Stimulated activated CD4-positive, alpha-beta T cell treated with anti-CD3 and anti-CD28 coated beads, Interleukin-4, amount 100 ng/mL, for 1 hour (primary cell): ENCODE results near the gene EYA4.

Experiments used
- DNase-seq: peaks from one replicate; pipeline ENCODE4 v3.0.0-alpha.2; 2020

The EYA4 gene

DNA sequence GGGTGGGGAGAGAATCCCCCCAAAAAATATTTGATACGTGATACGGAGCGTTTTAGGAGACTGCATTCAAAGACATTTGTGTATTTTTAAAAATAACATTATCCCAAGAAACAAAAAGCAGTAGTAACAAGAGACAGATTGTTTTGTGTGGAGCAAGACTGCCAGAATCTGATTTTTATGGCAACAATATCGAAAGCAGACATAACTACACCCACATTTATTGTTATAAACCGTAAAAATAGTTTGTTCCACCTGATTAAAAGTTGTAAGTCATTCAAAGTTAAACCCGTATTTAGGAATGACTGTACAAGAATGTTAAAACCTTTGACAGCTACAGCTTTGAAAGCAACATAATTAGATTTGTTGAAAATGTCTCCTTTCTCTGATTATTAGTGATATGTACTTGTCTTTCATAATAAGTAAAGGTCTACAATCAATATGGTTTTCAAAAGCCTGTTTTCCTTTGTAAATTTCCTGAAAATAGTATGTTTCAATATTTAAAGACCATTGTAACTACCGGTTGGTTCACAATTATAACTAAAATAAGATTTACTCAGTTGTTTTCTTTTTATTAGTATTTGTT is 2.7 kb downstream of the EYA4 start:
- DNase-seq = no peak

- no peak for DNase-seq
Measured at GRCh38 chr6:133244519-133244918, 3.4 kb downstream of the EYA4 start.

- DNase-seq = no peak
Measured at GRCh38 chr6:133245007-133245406, 3.9 kb downstream of the EYA4 start.

GRCh38 chr6:133245422-133245903 is 4.3 kb downstream of the EYA4 start:
- DNase-seq = no peak

GRCh38 chr6:133247581-133247980 is 6.4 kb downstream of the EYA4 start:
- DNase-seq = no peak

DNA sequence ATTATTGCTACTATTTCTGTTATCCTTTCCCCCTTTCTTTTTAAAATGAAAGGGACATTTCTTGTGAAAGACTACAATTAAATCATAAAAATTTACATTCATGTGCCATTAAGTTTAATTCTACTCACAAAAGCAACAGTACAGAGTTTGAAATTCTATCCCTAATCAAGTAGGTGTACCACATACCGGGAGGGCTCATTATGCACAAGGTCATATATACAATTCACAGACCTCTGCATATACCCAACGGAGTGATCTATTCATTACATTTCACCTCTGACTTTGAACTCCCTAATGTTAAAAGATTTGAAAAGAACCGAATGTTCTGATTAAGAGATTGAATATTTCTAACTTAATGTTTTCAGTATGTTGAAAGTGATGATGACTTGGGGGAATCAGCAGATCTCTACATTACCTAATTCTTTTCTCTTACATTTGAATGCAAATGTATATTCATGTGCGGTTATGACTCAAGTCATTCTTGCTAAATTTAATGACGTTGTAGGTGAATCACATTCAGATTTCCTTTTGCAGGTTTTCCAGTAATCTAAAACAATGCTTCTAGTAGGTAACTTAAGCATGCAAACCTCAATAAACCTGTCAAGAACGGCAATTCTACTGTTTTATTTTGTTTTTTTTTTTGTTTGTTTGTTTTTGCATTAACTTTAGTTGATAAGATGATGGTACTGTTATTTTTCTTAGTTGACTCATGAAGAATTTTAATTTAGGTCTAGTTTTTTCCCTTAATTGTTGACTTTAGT is 7.3 kb downstream of the EYA4 start:
- no peak for DNase-seq

DNA sequence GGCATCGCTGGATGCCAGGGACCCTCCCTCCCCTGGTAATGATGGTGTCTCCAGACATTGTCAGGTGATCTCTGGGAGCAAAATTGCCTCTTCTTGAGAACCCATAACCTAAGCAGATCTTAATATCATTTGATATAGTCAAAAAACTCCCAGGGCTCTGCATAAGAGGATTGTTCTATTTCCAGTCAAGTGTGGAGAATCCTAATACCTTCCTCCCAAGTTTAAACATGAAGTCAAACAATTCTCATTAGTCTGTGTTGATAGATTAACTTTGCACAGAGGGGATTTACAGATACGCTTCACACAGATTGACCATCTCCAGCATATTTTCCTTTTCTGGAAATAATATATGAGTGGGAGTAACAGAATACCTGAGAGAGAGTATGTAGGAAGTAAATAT is 10.5 kb downstream of the EYA4 start:
- no peak for DNase-seq

DNA sequence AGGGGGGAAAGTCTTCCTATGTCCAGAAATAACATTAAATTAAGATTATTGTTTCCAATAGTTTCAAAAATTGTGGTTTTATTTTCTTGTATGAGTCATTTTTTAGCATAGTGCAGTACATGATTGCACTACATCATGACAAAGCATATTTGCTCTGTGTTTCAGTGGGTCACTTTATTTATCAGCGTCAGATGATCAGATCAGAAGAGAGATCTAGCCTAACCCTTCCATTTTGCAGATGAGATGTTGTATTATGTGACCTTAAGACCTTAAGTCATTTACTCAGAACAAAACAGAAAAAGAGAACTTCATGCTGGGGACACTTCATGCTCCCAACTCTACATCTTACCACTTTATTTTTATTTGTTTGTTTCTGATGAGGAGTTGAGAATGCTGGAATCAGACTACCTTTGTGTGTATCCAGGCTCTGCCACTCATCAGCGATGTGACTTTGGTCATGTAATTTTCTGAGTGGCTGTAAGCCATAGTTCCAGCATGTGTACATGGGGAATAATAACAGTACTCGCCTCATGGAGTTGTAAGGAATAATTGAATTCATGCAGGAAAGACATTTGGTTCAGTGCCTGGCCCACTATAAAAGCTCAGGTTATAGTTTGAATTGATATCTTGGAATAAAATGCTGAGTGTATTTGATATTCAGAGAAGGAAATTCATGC is 13.5 kb downstream of the EYA4 start:
- no peak for DNase-seq

DNA sequence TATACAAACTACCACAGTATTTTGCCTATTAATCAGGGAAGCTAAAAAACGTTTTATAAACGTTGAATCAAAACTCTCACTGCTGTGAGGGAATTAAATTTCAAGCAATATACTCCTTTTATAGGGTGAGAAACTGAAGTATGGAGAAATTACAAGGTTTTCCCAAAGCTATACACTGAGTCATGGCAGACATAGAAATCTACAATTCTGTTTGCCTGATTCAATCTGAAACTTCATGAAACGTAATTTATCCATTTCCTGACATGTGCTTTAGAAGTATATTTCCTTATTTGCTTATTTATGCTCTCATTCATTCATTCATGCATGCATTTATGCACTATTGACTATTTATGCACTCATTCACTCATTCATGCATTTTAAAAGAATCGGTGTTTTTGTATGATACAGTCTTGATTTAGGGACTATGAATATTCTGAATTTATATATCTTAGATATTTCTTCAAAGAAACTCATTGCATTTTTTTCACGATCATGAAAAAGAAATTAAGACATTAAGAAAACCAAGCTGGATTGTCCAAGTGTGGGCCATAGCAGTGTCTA is 16.5 kb downstream of the EYA4 start:
- no peak for DNase-seq

DNA sequence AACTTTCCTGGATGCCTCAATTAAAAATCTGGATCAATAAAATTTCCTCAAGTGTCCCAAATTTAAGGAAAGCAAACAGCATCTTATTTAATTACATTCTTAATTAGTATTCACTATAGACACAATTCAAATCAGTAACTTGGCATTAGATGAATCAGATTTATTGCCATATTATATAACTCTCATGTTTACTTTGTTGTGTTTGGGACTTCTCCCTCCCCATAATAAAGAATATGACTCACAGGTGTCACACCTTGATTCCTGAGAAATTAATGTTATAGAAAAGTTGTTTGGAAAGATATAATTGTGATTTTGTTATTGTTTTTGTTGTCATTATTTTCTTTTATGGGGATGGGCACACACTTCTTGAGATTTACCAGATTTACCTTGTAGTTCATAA is 18.4 kb downstream of the EYA4 start:
- no peak for DNase-seq

DNA sequence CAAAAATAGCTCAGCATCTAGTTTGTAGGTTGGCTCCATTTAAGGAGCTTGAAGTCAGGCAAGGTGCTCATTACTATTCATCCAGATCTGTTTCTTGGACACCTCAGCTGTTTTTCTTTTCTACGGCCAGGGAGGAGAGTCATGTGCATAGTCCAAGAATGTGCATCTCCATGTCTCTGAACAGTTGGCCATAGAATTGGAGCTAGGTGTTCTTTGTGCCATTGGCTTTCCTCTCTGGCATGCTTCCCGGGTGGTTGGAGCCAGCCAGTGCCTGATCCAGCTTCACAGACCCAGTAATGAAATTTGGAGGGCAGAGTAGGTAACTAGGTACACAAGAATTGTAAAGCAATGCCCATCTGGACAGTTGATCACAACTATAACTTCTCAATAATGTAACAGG is 21.6 kb downstream of the EYA4 start:
- no peak for DNase-seq

DNA sequence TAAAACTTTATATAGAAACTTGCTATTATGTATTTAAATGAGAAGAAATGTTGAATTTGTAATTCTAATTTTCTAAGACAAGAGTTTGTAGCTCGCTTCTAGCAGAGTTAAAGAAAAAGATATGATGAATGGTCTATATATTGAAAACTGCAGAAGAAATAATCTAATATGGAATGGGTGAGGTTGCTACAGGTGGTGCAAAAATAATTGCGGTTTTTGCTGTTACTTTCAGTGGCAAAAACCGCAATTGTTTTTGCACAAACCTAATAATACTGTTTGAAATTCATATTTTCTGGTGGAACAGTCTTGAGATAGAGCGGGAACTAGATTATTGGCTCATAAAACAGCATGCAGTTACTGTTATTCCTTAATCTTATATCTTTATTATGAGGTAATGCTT is 23.9 kb downstream of the EYA4 start:
- no peak for DNase-seq

DNA sequence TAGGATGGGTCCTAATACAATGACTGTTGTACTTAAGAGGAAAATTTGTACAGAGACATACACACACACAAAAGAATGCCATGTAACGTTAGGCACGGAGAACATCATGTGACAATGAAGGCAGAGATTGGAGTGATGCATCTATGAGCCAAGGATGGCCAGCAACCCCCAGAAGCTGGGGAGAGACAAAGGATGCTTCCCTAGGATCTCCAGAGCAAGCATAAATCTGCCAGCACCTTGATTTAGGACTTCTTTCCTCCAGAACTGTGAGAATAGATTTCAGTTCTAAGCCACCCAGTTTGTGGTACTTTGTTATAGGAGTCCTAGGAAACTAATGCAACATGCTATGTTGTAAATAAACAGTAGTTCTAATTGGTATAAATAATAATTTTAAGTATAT is 25.0 kb downstream of the EYA4 start:
- no peak for DNase-seq

DNA sequence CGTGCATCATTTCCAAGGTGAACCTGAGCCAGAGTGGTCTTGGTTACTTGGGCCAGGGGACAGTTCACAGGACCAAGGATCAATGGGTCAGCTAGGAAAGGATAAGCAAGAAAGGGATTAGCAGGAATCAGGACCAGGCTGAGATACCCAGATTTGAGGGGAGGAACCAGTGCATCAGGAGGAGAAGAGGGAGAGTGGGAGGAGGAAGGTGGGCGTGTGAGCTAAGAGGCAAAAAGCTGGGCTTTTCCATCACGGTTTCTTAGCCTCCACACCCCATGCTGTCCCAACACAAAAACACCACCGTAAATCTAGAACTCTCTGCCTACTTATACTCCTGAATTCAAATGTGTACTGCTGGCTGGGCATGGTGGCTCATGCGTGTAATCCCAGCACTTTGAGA is 27.5 kb downstream of the EYA4 start:
- DNase-seq = no peak

DNA sequence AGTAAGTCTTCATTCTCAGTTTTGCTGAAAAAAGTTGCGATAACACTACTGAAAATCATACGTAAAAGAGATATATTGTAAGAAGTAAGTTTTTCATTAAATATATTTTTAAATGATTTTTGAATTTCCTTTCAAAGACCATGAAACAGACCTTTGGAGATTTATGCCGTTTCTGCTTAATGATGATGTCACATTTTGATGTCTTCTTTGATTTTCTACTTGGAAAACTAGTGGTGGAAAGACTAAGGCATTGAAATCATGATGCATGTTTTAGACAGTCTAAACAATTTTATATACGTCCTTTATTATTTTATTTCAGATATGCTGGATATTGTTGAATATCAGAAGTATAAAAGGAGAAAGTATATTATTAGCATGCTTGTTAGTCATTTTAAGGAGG is 33.7 kb downstream of the EYA4 start:
- no peak for DNase-seq

DNA sequence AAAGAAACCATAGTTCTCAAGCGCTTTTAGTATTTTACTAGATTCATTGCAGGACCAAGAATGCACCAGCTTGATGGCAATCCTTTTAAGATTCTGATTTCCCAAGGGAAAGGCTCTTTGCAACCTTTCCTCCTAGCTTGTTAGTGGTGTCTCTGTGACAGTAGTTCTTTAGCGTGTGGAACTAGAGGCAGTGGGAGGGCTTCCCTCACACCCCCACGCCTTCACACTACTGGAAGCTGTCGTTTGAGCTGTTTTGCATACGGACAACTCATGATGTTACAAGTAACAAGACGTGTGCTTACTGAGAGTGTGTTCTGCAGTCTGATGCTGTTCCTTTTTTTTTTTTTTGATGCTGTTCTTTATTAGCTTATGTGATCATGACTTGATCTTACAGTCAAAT is 34.1 kb downstream of the EYA4 start:
- DNase-seq = no peak

DNA sequence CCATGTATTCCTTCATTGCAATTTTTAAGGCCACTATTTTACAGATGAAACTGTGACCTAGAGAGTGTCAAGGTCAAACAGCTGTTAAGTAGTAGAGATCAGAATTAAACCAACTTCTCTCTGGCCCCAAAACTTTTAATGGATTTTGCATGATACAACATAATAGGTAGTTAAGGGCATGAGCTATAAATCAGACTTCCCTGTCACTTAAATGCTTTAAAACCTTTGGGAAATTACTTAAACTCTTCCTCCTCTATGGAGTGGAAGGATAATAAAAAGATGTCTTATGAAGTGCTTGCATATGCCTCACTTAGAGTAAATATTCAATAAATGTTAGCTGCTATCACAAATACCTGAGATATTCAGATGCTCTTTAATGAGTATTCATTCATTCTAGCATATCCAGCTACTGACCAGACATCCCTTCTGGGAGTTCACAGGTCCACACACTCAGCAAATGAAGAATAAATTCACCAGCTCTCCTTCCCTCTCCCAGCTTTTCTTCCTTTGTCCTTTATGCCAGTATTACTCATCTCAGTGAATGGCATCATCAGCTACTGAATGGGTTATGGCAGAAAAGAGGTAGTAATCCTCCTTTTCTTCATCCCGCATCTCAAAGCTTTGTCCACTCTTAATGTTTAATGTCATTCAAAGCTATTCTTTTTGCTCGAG is 36.2 kb downstream of the EYA4 start:
- DNase-seq = no peak

DNA sequence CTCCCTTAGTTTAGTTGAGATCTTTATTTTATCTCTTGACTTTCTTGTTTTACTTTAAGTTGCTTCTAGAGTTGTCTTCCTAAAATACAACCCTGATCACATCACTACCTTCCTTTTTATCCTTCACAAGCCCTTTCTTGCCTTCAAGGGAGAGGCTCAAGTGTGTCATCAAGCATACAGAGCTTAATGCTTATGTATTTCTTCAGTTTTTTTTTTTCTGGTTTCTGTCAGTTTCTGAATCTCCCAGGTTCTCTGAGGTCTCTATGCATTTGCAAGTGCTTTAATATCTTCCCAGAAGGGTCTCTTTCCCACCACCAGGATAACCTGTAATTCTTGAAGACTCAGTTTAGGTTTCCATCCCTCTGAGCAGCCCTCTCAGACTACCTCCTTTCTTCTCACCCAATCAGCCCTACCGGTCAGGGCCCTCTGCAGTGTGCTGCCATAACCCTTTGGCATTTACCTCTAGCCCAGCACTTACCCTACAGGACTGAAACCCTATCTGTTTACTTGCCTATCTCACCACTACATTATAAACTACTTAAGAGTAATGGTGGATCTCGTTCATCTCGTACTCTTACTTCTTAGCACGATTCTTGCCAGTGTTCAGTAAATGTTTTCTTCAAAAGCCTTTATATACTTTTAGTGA is 36.9 kb downstream of the EYA4 start:
- no peak for DNase-seq

GRCh38 chr6:133286765-133287164 is 45.6 kb downstream of the EYA4 start:
- DNase-seq = no peak

DNA sequence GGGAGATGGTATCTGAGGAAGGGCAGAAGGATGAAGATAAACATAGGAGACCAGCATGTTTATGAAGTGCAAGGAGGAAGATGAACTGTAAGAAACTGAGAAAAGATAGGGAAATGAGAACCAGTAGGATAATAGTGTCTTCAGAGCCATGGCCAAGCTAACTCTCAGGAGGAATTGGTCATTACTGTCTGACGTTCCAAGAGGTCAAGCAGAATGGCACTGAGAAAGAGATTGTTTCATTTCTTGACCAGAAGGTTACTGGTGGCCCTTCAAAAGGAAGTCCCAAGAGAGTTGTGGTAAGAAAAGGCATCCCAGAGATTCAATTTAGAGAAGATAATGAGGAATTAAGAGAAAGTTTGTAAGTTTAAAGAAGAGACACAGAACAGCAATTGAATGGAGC is 47.5 kb downstream of the EYA4 start:
- no peak for DNase-seq

- no peak for DNase-seq
Measured at GRCh38 chr6:133289733-133290306, 48.7 kb downstream of the EYA4 start.

- DNase-seq = no peak
Measured at GRCh38 chr6:133290930-133291329, 49.8 kb downstream of the EYA4 start.

DNA sequence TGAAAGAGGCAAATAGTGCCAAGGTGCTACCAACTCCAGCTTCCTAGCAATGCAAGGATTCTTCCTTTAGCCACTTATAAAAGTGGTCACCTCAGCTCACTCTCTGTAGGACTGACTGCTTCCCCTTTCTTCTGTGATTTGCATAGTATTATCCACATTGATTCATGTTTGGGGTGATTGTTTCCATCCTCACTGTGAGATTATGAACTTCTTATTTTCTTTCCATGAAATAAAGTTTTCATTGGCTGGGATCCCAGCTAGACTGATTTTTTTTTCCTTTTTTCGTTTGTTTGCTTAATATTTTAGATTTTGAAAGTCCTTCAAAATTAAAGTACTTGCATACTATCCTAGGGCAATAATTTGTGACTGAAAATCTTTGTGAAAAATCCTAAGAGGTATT is 50.5 kb downstream of the EYA4 start:
- no peak for DNase-seq
